Neuron (in vitro differentiated cells): Measurements from ENCODE around the gene MAX.

Experiments used
- H2AFZ ChIP-seq: one replicate; pipeline ENCODE4 v1.6.1; 2013; ENCODE audit warnings: low read depth, mild to moderate bottlenecking, inconsistent platforms, low read length, moderate library complexity
- H3K27me3 ChIP-seq: one replicate; pipeline ENCODE4 v1.6.1; 2013; ENCODE audit warnings: low read length; ENCODE audit not compliant: insufficient read depth
- H3K36me3 ChIP-seq: one replicate; pipeline ENCODE4 v1.6.1; 2013; ENCODE audit warnings: low read length; ENCODE audit not compliant: insufficient read depth
- H3K4me1 ChIP-seq: one replicate; pipeline ENCODE4 v1.6.1; 2013; ENCODE audit warnings: low read length; ENCODE audit not compliant: insufficient read depth
- H3K4me3 ChIP-seq: 2 replicates; pipeline ENCODE4 v1.5.1; 2013; ENCODE audit warnings: mild to moderate bottlenecking, low read length, moderate library complexity
- H3K9me3 ChIP-seq: one replicate; pipeline ENCODE4 v1.6.1; 2013; ENCODE audit warnings: low read length

The MAX gene, protein sequence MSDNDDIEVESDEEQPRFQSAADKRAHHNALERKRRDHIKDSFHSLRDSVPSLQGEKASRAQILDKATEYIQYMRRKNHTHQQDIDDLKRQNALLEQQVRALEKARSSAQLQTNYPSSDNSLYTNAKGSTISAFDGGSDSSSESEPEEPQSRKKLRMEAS

DNA sequence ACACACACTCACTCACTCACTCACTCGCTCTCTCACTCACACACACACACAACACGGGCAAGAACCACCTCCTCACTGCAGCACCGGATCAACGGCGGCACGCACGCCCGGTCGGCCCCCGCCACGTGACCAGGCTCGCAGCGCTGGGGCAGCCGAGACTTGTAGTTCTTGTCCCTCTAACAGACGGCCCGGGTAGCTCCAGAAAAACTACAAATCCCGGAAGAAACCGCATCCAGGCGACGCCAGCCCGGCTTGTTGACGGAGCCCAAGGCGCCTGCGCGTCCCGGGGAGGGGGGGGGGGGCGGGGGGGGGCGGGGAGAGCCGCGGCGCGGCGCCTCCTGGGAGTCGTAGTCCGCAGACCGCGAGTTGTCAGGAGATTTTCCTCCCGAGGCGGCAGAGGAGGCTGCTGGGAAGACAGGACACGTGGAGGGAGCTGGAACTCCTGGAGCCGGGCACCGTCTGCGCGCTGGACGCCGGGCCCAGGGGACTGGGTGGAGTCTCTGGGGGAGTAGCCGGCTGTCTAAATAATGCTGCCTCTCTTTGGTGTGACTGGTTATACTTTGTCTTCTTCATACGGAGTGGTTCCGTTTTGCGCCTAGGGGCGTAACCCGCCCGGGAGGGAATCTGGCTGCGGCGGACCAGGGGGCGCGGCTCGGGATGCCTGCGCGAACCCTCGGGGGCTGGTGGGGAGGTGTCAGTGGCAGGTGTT is at the start of gene MAX:
Gene MAX (minus strand): TSS at position 77 of the 709 bp plus-strand sequence. CDS start 178 bp downstream, outside the sequence.
- Histone ChIP-seq H3K9me3 (no peaks in the 10 kb centered on the region), H3K4me3 (peak within 1 kb of the TSS; percentile 84), H3K27me3 (no peaks in the 10 kb centered on the region), H3K36me3 (peaks cover 4% of the 10 kb centered on the region), H3K4me1 (peaks cover 10% of the 10 kb centered on the region), H2AFZ (peak within 1 kb of the TSS; percentile 95)

DNA sequence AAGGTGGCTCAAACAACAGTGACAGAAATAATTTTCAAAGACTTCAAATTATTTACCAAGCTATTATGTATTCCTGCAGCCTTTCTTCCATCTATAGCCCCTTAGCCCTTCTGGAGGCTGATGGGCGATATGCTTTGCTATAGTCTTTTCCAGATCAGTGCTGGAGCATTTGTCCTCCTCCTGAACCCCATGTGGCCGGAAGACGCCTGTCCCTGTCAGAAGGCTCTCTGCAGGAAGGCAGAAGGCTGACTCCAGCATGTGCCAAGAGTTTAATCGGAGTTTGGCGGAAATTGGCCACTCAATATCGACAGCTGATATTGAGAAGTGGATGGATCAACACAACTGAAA is 49.3 kb upstream of the MAX start:
- Histone ChIP-seq H3K36me3 (no peaks in the 10 kb centered on the region), H2AFZ (no peak overlapping the region), H3K4me3 (no peak overlapping the region), H3K4me1 (peaks cover 12% of the 10 kb centered on the region), H3K9me3 (no peaks in the 10 kb centered on the region), H3K27me3 (peaks cover 3% of the 10 kb centered on the region)

DNA sequence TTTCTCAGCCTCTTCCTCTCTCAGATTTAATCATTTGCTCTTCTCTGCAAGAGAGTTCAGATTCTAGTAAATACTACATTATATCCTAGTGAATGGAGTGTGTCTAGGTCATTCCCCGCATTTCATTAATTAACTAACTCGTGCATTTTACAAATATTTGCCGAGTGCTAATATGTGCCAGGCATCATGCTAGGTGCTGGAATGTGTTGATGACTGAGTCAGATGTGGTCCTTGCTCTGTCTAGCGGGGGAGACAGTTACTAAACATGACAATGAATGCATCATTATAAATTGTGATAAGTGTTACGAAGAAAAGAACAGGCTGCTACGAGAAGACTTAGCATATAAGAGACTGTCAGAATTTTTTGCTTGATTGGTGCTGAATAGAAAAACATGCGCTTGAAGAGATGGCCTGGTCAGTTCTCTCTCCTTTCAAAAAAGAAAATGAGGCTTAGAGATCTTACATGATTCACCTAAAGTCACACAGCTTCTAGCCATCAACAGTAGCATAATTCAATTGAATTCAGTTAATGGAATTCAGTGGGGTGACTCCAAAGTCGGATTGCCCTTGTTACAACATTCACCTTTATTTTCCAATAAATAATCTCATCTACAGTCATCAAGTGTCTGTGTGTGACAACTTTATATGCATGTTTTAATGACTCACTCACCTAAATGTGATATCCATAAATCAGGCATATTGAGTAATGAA is 48.7 kb upstream of the MAX start:
- Histone ChIP-seq H3K4me1 (peaks cover 12% of the 10 kb centered on the region), H3K4me3 (no peak overlapping the region), H3K9me3 (no peaks in the 10 kb centered on the region), H3K27me3 (peaks cover 3% of the 10 kb centered on the region), H2AFZ (peak overlapping the region; percentile 0), H3K36me3 (no peaks in the 10 kb centered on the region)

DNA sequence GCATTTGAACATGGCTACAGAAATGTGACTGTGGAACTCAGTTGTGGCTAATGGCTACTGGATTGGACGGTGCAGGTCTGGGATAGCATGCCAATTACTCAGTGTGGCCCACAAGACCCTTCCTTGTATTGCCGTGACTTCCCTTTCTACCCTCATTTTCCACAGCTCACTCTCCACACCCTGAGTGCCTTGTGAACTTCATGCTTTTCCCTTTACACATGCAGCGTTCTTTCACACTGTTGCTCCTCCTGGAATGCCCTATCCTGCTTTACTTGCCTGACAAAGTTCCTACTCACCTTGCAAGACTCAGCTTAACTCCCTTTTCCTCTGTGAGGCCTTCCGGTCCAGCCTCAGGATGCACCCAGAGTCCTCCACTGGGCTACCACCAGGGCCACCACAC is 46.8 kb upstream of the MAX start:
- peaks cover 12% of the 10 kb centered on the region for H3K4me1 ChIP-seq
- no peak overlapping the region for H2AFZ ChIP-seq
- no peak overlapping the region for H3K4me3 ChIP-seq
- H3K9me3 ChIP-seq = no peaks in the 10 kb centered on the region
- peaks cover 5% of the 10 kb centered on the region for H3K27me3 ChIP-seq
- no peaks in the 10 kb centered on the region for H3K36me3 ChIP-seq

DNA sequence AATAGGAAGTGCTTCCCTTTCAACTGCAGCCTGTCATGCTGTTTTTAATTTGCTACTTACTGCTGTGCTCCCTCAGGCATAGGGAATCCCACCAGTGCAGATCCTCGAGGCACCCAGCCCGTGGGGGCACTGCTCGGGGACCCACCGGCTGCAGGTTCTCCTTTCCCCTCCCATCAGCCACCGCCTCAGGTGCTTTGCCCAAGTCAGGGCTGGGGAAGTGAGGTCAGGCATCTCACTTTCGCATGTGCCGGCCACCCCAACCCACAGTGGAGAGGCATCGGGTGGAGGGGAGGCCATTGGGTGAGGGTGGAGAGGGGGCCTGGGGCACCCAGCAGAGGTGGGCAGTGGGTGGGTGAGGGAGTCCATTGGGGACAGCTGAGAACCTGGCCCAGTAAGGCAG is 41.9 kb upstream of the MAX start:
- no peaks in the 10 kb centered on the region for H3K9me3 ChIP-seq
- H3K4me1 ChIP-seq = no peaks in the 10 kb centered on the region
- no peak overlapping the region for H2AFZ ChIP-seq
- H3K36me3 ChIP-seq = no peaks in the 10 kb centered on the region
- H3K27me3 ChIP-seq = peaks cover 5% of the 10 kb centered on the region
- H3K4me3 ChIP-seq = no peak overlapping the region

DNA sequence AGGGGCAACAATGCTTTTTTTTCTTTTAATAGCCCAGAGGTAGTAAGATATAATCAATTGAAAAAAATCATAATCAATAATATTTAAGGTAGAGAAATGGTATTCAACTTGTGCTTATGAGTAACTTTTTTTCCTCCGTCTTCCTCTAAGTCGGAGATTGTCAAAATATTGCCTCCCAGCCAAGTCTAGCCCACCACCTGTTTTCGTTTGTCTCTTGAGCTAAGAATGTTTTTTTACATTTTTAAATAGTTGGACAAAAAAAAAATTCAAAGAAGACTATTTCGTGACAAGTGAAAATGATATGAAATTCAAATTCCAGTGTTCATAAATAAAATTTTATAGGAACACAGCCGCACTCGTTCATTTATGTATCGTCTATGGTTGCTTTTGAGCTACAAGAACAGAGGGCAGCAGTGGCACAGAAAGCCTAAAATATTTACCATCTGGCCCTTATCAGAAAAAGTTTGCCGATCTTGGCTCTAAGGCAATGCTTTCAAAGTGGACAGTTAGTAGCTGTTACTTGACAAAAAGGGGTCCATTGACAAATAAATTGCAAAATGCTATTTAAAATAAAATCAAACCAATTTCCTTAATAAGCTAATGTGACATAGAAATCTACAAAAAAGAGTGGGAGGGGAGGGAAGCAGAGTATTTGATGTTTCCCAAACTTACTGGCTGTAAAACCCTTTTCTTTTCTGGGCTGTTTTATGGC is 40.8 kb upstream of the MAX start:
- H2AFZ ChIP-seq = no peak overlapping the region
- peaks cover 2% of the 10 kb centered on the region for H3K27me3 ChIP-seq
- no peak overlapping the region for H3K4me3 ChIP-seq
- H3K9me3 ChIP-seq = no peaks in the 10 kb centered on the region
- no peaks in the 10 kb centered on the region for H3K4me1 ChIP-seq
- no peaks in the 10 kb centered on the region for H3K36me3 ChIP-seq

DNA sequence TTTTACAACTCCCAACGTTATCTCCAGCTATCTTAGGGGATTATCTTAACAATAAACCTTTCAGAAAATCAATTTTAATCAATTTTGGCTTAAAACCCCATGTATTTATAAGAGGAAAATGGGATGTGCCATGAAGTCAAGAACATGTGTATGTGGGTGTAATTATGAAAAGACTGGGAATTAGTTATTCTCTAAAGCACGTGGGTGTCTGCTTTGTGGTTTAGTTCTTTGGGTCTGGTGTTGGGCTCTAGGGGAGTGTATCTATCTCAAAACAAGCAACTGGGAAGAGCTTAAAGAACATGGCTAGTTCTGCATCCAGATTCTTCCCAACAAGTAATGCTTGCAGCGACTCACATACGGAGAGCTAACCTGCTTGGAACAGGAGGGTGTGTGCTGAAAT is 40.1 kb upstream of the MAX start:
- no peaks in the 10 kb centered on the region for H3K4me1 ChIP-seq
- H3K27me3 ChIP-seq = peaks cover 2% of the 10 kb centered on the region
- no peak overlapping the region for H2AFZ ChIP-seq
- no peaks in the 10 kb centered on the region for H3K36me3 ChIP-seq
- H3K4me3 ChIP-seq = no peak overlapping the region
- H3K9me3 ChIP-seq = no peaks in the 10 kb centered on the region

DNA sequence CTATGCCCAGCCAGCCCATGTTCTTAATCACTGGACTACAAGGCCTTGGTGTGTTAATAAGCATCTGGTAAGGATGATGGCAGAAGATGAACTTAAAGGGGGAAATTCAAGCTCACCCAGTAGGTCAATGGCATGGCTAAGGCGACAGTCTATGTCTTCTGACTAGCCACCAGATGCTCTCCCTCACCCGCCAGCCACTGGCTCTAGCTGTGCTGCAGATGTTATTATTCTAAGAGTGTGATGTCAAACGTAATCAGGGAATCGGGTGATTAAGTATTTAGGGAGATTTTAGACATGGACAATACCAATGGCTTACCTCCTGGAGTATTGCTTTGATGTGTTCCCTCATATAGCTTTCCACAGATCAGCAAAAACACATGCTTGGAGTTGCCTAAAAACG is 39.2 kb upstream of the MAX start:
- Histone ChIP-seq H3K36me3 (no peaks in the 10 kb centered on the region), H2AFZ (no peak overlapping the region), H3K9me3 (no peaks in the 10 kb centered on the region), H3K27me3 (peaks cover 2% of the 10 kb centered on the region), H3K4me3 (no peak overlapping the region), H3K4me1 (no peaks in the 10 kb centered on the region)

DNA sequence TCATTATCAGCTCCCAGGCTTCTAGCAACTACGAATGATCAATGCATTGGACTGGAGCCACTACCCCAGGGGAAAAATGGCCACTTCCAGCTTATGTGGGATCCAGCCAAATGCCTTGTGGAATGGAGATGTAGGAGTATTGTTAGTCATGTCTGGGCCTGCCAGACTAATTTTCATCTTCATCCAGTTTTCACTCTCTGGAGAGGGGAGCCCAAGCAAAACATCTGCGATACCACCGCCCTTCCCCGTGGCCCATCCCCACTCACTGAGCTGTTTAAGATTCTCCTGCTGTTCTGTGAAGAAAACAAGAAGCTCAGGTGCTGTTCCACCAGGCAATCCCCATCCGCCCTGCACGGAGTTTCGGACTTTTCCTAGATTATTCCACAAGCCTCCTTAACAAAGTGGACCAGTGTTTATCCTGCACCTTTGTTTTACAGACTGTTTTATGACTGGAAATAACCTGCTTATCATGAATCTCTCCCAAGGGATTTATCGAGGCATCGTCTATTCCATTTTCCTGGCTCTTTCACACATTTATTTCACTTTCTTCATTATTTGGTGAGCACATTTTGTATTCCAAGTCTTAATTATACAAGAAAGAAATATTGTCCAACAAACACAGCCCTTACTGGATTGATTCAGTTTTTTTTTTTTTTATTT is 35.5 kb upstream of the MAX start:
- Histone ChIP-seq H3K4me1 (no peaks in the 10 kb centered on the region), H3K36me3 (no peaks in the 10 kb centered on the region), H3K4me3 (no peak overlapping the region), H3K27me3 (no peaks in the 10 kb centered on the region), H3K9me3 (no peaks in the 10 kb centered on the region), H2AFZ (no peak overlapping the region)

DNA sequence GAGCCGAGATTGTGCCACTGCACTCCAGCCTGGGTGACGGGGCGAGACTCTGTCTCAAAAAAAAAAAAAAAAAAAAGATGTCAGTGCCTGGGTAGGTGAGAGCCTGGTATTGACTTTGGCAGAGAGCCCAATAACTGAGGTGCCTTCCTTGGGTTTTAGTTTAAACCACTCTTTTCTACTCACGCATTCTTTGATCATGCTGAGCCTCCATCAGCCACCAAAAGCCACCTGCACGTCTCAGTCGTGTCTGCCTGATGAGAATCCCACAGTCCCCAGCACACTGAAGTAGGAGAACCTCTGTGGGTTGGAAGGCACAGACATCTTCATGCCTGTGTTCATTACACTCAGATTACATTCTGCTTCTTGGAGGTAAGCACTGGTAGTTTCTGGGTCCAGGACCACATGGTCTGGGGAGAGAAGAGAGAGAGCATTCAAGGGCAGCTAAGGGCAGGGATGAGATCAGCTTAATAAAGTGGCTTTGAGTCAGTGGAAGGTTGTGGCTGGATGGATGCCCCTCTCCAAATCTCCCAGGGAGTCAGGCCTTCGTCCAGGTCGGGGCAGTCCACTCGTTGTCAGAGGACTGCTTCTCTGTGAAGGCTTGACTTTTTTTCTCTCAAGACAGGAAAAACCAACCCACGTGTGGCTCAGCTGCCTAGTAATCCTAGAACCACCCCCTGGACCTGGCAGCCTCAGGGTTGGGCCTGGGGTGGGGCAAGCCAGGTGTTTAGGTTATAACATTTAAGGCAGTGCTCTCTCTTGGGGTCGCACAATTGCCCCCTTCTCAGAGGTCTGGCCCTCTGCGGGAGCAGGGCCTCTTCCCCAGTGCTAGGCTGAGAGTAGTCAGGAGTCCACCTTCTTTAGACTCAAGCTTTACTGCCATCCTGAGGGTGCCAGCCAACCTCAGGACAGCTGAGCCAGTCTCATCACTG is 32.6 kb upstream of the MAX start:
- Histone ChIP-seq H3K27me3 (no peaks in the 10 kb centered on the region), H3K4me3 (no peak overlapping the region), H3K4me1 (no peaks in the 10 kb centered on the region), H3K36me3 (no peaks in the 10 kb centered on the region), H3K9me3 (no peaks in the 10 kb centered on the region), H2AFZ (no peak overlapping the region)

DNA sequence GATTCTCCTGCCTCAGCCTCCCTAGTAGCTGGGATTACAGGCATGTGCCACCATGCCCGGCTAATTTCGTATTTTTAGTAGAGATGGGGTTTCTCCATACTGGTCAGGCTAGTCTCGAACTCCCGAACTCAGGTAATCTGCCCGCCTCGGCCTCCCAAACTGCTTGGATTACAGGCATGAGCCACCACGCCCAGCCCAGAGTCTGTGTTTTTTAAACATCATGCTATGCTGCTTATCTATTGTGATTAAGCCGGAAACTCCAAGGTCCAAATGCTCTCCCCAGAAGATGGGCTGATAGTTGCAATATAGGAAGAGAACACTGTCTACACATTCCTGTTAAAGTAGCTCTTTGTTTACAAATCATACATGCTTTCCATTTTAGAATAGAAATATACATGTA is 30.5 kb upstream of the MAX start:
- H3K36me3 ChIP-seq = no peaks in the 10 kb centered on the region
- H3K4me1 ChIP-seq = no peaks in the 10 kb centered on the region
- H3K27me3 ChIP-seq = no peaks in the 10 kb centered on the region
- H3K4me3 ChIP-seq = no peak overlapping the region
- H2AFZ ChIP-seq = no peak overlapping the region
- no peaks in the 10 kb centered on the region for H3K9me3 ChIP-seq

DNA sequence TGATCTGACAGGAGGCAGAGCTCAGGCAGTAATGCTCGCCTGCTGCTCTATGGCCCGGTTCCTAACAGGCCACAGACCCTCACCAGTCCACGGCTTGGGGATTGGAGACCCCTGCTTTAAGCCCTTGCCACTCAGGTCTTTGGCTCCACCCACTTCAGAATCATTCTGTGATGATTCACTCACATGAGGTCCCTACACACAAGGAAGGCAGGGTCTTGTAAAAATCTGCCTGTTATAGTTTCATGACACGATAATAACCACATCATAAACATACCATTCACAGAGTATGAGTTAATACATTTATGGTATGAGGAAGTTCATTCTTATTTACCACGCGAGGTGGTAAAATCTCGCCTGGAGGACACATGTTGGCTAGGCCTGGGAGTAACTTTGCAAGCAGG is 29.0 kb upstream of the MAX start:
- Histone ChIP-seq H2AFZ (no peak overlapping the region), H3K27me3 (no peaks in the 10 kb centered on the region), H3K4me3 (no peak overlapping the region), H3K4me1 (no peaks in the 10 kb centered on the region), H3K36me3 (no peaks in the 10 kb centered on the region), H3K9me3 (no peaks in the 10 kb centered on the region)
